ENCODE results near the gene TMPRSS9. TPM values are rescaled to one million over a fixed set of nuclear protein-coding genes. Genes with fewer than 3 reads are reported as not detected.

TMPRSS9 gene
- total and polyA plus RNA-seq, 2 of the 13 experiments (the other 11 are each of a cell fraction or from before 2014, with no cell fraction given): 2.5 to 5.2 TPM

- no peak for TF ChIP-seq ZNF512 (CRISPR knock-in tag; IDR thresholded peaks at IDR 0.05)
- TF ChIP-seq SALL2 (CRISPR knock-in tag; IDR thresholded peaks at IDR 0.05): 0 out of 2 replicates have a peak, but pooled peaks have one; percentile 4
- 0 out of 2 replicates have a peak, but pooled peaks have one; percentile 24 for TF ChIP-seq CC2D1A (CRISPR knock-in tag; IDR thresholded peaks at IDR 0.05)
- TF ChIP-seq, protein P1, sequence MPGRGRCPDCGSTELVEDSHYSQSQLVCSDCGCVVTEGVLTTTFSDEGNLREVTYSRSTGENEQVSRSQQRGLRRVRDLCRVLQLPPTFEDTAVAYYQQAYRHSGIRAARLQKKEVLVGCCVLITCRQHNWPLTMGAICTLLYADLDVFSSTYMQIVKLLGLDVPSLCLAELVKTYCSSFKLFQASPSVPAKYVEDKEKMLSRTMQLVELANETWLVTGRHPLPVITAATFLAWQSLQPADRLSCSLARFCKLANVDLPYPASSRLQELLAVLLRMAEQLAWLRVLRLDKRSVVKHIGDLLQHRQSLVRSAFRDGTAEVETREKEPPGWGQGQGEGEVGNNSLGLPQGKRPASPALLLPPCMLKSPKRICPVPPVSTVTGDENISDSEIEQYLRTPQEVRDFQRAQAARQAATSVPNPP (CRISPR knock-in tag; IDR thresholded peaks at IDR 0.05): no peak
- TF ChIP-seq ZNF354B (CRISPR knock-in tag; IDR thresholded peaks at IDR 0.05): no peak
- TF ChIP-seq RBFOX2 (IDR thresholded peaks at IDR 0.05; ENCODE audit: low read depth, low read length): 0 out of 2 replicates have a peak, but pooled peaks have one; percentile 37
- no peak for TF ChIP-seq POLR2A (IDR thresholded peaks at IDR 0.05; ENCODE audit: insufficient read depth in 1 of 2, low read depth in 2 of 2, low read length in 2 of 2)
- TF ChIP-seq MED1 (CRISPR knock-in tag; IDR thresholded peaks at IDR 0.05): 0 out of 2 replicates have a peak, but pooled peaks have one; percentile 11
- TF ChIP-seq, protein P2, sequence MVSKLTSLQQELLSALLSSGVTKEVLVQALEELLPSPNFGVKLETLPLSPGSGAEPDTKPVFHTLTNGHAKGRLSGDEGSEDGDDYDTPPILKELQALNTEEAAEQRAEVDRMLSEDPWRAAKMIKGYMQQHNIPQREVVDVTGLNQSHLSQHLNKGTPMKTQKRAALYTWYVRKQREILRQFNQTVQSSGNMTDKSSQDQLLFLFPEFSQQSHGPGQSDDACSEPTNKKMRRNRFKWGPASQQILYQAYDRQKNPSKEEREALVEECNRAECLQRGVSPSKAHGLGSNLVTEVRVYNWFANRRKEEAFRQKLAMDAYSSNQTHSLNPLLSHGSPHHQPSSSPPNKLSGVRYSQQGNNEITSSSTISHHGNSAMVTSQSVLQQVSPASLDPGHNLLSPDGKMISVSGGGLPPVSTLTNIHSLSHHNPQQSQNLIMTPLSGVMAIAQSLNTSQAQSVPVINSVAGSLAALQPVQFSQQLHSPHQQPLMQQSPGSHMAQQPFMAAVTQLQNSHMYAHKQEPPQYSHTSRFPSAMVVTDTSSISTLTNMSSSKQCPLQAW (CRISPR knock-in tag; IDR thresholded peaks at IDR 0.05): no peak
- no peak for TF ChIP-seq ZNF703 (CRISPR knock-in tag; IDR thresholded peaks at IDR 0.05; ENCODE audit: borderline replicate concordance)
- TF ChIP-seq WIZ (CRISPR knock-in tag; IDR thresholded peaks at IDR 0.05): no peak
- TF ChIP-seq GFI1 (CRISPR knock-in tag; IDR thresholded peaks at IDR 0.05; ENCODE audit: borderline replicate concordance): no peak
- no peak for TF ChIP-seq NFKBIZ (CRISPR knock-in tag; IDR thresholded peaks at IDR 0.05)
- no peak for TF ChIP-seq CREB1 (IDR thresholded peaks at IDR 0.05)
- TF ChIP-seq CREB1 (CRISPR knock-in tag; IDR thresholded peaks at IDR 0.05): no peak
- no peak for TF ChIP-seq ZNF747 (CRISPR knock-in tag; IDR thresholded peaks at IDR 0.05; ENCODE audit: borderline replicate concordance)
- no peak for TF ChIP-seq ZNF547 (CRISPR knock-in tag; IDR thresholded peaks at IDR 0.05)
- TF ChIP-seq NKX3-1 (CRISPR knock-in tag; IDR thresholded peaks at IDR 0.05): no peak
- TF ChIP-seq FOXA3 (CRISPR knock-in tag; IDR thresholded peaks at IDR 0.05): no peak
- 0 out of 2 replicates have a peak, but pooled peaks have one; percentile 10 for TF ChIP-seq SALL1 (CRISPR knock-in tag; IDR thresholded peaks at IDR 0.05)
- TF ChIP-seq PTBP1 (IDR thresholded peaks at IDR 0.05; ENCODE audit: low read depth, low read length, poor library complexity, severe bottlenecking): peak; percentile 57
- TF ChIP-seq, protein P3, sequence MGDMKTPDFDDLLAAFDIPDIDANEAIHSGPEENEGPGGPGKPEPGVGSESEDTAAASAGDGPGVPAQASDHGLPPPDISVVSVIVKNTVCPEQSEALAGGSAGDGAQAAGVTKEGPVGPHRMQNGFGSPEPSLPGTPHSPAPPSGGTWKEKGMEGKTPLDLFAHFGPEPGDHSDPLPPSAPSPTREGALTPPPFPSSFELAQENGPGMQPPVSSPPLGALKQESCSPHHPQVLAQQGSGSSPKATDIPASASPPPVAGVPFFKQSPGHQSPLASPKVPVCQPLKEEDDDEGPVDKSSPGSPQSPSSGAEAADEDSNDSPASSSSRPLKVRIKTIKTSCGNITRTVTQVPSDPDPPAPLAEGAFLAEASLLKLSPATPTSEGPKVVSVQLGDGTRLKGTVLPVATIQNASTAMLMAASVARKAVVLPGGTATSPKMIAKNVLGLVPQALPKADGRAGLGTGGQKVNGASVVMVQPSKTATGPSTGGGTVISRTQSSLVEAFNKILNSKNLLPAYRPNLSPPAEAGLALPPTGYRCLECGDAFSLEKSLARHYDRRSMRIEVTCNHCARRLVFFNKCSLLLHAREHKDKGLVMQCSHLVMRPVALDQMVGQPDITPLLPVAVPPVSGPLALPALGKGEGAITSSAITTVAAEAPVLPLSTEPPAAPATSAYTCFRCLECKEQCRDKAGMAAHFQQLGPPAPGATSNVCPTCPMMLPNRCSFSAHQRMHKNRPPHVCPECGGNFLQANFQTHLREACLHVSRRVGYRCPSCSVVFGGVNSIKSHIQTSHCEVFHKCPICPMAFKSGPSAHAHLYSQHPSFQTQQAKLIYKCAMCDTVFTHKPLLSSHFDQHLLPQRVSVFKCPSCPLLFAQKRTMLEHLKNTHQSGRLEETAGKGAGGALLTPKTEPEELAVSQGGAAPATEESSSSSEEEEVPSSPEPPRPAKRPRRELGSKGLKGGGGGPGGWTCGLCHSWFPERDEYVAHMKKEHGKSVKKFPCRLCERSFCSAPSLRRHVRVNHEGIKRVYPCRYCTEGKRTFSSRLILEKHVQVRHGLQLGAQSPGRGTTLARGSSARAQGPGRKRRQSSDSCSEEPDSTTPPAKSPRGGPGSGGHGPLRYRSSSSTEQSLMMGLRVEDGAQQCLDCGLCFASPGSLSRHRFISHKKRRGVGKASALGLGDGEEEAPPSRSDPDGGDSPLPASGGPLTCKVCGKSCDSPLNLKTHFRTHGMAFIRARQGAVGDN (CRISPR knock-in tag; IDR thresholded peaks at IDR 0.05): no peak
These were observed 95.9 kb downstream of the TMPRSS9 start (continued) for GRCh38 chr19:2455851-2456570.
